GM21737 (cell line): Measurements from ENCODE around the gene HIVEP3.

Experiments used
- ATAC-seq: cut with Tn5 transposase; IDR thresholded peaks from one replicate; pipeline ENCODE4 v1.9.1; 2021; ENCODE audit warnings: mild to moderate bottlenecking, moderate library complexity; ENCODE audit not compliant: unreplicated experiment

HIVEP3 gene

GRCh38 chr1:41545996-41546832 is 372.5 kb downstream of the HIVEP3 start:
- ATAC-seq = no peak

GRCh38 chr1:41542196-41542930 is 376.4 kb downstream of the HIVEP3 start:
- ATAC-seq = no peak

GRCh38 chr1:41541592-41541952 is 377.1 kb downstream of the HIVEP3 start:
- no peak for ATAC-seq

DNA sequence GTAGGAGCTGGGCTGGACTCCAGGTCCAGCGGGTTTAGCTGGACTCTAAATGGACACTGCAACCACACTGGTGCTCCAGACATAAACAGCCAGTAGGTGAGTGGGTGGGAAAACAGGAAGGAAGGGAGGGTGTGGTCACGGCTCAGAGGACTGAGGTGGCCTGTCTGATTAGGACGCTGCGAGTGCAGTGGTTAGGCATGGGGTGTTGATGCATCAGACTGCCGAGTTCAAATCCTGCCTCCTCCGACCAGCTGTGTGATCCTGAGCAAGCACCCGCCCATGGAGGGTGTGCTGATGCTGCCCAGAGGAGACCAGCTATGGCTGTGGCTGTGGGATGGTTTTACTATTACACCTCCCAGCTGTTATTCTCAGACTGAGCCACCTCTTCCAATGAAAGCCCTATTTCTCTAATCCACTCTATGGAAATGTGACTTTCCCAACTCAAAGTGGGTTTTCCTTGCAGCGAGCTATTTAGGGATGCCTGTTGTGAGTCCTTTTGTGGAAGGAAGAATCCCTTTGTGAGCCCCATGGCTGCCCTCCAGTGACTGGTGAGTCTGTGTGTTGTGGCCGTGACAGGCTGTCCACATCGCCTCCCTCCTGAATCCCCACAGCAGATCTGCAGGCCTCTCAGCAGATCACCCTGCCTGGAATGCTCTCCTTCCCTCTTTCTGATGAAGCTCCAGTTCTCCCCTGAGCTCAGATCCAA is 377.7 kb downstream of the HIVEP3 start:
- no peak for ATAC-seq

GRCh38 chr1:41539999-41540398 is 378.7 kb downstream of the HIVEP3 start:
- ATAC-seq = no peak

GRCh38 chr1:41539418-41539805 is 379.3 kb downstream of the HIVEP3 start:
- ATAC-seq = no peak

- no peak for ATAC-seq
These were observed 379.8 kb downstream of the HIVEP3 start for GRCh38 chr1:41538741-41539417.

DNA sequence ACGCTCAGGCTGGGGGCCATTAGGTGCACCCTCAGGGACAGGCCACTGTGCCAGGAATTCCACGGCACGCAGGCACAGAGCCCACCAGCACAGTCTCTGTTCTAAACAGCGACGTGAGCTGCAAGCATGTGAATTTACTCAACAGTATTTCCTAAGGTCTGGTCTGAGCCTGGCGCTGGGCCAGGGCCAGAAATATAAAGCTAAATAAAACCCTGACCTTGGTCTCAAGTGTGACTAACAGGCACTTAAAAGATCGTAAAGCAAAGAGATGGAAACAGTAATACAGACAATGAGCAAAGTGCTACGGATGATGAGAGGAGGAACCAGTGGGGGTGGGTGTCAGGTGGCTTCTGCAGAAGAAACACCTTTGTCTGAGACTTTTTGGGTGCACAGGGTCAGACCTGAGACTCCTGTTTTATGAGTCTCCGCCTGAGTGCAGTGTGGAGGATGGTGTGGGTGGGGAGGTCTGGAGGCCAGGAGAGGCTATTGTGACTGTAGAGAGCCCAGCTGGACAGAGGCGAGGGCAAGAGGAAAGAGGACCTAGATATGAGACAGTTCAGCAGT is 380.9 kb downstream of the HIVEP3 start:
- no peak for ATAC-seq

GRCh38 chr1:41537251-41537650 is 381.5 kb downstream of the HIVEP3 start:
- no peak for ATAC-seq

GRCh38 chr1:41536361-41536802 is 382.3 kb downstream of the HIVEP3 start:
- ATAC-seq = no peak

DNA sequence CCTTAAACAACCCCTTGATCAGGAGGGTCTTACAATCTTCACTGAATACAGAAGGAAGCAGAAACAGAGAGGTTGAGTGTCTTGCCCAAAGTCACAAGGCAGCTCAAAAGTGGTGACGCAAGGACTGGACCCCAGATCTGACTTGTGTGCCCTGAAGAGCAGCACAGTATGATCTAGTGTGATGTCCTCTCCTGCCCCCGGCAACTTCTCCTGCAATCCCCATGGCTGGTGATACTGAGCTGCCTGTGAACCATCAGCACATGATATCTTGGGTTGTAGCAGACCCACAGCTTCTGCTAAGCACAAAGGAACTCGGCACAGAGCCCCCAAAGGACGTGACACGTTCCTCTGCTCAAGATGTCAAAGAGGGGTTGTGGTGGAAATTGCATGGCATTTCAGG is 383.0 kb downstream of the HIVEP3 start:
- no peak for ATAC-seq

GRCh38 chr1:41535276-41535675 is 383.4 kb downstream of the HIVEP3 start:
- ATAC-seq = no peak

DNA sequence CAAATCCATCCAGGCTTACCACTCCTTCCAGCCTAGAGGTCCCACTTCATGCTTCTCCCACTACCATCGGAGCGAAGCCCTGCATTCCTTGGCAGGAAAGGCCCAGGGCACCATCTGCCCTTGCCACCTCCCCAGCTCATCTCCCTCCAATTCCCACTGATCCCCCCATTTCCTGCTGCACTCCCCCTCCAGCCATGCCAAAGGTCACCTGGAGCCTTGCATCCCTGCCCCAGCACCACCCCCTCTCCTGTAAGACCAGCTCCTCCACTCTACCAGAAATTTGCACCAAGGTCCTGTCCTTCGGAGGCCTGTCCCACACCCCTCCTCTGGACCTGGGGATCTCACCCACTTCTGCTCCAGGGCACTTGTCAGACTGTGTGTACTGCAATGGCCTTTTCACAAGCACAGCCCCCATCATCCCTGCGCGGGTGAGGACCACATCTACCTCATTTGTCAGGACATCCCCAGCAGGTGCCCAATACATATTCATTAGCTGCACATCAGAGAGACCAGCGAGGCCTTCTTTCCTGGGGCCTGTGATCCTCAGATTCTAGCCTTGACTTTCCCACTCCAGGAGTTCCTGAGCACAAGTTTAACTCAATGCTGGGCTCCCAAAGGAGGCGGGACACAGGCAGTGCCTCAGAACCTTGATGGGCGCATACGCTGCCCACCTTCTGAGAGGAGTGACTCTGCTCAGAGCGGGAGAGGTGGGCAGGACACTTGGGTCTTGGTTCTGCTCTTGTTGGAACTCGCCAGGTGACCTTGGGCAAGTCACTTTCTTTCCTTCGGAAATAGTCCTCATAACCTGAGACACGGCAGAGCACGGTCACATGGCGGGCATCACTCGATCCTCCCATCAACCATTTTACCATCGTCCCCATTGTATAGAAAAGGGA is 384.3 kb downstream of the HIVEP3 start:
- ATAC-seq = no peak

GRCh38 chr1:41533731-41534080 is 385.0 kb downstream of the HIVEP3 start:
- ATAC-seq = no peak

- no peak for ATAC-seq
These were observed 385.5 kb downstream of the HIVEP3 start for GRCh38 chr1:41533016-41533730.

DNA sequence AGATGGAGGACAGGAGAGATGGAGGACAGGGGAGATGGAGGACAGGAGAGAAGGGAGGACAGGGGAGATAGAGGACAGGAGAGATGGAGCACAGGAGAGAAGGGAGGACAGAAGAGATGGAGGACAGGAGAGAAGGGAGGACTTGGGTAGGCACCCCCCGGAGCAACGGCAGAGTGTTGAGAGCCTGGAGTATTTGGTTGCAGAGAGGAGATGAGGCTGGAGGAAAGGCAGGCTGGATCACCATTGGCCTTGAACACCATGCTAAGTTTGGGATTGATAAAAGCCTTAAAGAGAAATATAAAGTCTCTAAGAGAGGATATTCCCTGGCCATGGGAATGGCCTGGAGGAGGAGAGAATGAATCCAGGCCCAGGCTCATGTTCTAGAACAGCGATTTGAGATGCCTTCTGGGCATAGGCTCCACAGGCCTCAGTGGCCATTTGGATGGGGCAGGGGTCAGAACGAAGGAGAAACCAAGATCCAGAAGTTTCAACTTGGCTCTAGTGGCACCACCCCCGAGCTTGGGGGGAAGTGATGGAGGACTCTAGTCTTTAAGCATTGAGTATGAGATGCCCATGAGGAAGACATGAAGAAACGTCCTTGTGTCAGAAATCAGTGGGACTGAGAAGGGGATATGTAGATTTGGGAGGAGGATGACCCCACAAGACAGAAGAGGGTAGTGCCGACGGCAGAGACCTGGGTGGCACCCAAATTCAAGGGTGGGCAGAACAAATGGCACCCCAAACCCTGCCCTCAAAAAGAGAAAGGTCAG is 386.3 kb downstream of the HIVEP3 start:
- no peak for ATAC-seq

DNA sequence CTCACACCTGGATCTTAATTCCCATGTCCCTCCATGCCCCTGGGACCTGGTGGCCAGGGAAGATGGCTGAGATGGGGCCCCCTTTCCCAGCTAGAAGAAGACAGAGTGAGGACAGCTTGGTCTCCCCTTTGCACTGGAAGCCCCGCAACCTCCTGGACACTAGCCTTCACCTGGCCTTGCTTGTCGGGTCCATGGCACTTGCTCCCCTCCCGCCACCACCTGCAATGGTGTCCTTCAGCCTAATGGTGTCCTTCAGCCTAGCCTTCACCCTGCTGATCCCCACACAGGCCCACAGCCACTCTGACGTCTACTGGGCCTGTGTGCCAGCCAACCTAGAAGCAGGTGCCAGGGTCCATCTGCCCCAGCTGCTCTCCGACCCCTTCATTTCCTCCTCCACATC is 388.3 kb downstream of the HIVEP3 start:
- no peak for ATAC-seq

DNA sequence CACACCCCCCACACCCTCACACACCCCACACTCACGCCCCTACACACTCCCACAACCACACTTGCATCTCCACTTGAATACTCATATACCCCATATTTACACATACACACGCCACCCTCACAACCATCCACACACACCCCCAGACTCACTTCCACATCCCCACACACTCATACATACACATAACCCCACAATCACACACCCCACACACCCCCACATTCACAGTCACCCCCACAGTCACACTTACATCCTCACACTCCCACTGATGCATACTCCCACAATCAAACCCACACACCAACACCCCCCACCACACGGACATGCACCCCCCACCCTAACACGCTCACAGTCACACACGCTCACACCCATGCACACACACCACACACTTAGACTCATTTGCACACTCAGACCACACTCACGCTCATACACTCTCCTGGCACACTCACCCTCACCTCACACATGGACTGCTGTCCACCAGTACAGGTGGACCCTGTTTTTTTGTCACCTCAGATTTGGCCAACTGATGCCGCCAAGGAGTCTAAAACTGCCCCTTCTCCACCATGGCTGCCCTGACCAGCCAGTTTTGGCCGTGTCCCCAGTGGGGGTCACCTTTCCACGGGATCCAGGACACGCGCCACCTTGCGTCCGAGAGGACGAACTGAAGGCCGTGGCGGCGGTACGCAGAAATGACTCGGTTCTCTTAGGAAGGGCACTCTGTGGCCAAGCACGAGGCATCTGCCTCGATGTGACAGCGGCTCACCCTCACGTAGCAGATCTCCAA is 388.9 kb downstream of the HIVEP3 start:
- no peak for ATAC-seq
